ENCODE measurements around the gene RPS19. TPM values are rescaled to one million over a fixed set of nuclear protein-coding genes. Genes with fewer than 3 reads are reported as not detected.

The RPS19 gene
- total RNA-seq, 1 experiment from 2014 or later, result 1,830 TPM

DNA sequence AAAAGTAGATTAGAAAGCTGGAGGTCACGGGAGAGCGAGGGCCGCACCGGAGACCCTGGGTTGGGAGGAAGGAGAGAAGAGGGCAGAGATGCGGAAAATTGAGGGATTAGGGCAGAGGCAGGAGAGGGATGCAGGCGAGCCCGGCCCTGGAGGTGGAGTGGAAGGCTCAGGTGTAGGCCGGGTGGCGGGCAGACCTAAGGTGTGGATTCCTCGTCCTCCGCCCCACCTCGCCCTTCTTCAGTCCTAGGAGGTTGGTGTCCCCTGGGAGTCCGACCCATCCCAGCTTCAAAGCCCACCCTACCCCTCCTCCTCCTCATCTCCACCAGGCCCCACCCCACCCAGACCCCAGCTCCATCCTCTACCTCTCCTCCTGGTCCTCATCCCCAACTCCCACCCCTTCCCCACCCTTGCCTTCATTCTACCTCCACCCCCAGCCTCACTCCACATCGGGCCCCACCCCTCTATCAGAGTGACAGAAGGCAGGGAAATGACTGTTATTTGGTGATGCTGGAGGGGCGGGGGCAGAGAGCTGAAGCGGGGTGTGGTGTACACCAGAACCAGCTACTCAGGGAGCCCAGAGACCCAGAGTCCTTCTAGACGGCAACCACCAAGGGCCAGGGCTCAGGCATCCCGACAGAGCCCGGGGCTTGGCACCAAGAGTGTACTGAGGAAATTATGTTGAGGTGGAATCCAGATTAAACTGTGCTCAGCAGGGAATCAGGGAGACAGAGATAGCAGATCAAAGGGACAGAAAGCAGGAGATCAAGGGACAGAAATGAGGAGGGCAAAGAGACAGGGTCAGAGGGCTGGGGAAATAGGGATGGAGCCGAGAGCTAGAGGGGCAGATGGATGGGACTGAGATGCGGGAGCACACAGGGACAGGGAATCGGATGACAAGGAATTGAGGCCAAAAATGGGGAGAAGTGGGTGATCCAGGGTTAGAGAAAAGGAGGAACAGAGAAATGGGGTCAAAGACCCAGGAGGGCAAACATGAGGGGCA is 61.8 kb downstream of the RPS19 start:
- ChIA-PET POLR2A (ENCODE audit: unreplicated experiment) (no interaction called here), CTCF (no interaction called here)
- Histone ChIP-seq H2AFZ (ENCODE audit: low read length) (no peak overlapping the region), H3K27me3 (ENCODE audit: low read length) (peaks cover 6% of the 10 kb centered on the region; the same call in 1 of the 2 replicates), H3K27ac (ENCODE audit: low read length) (no peak overlapping the region), H3K4me2 (ENCODE audit: low read length) (no peak overlapping the region), H3K79me2 (ENCODE audit: low read length) (no peaks in the 10 kb centered on the region), H3K9me2 (replicated peaks; ENCODE audit: low read length) (no peaks in the 10 kb centered on the region), H3K36me3 (ENCODE audit: low read depth, low read length) (no peaks in the 10 kb centered on the region), H3F3A (ENCODE audit: low read length, unreplicated experiment) (no peaks in the 10 kb centered on the region), H3K4me3 (ENCODE audit: low read length) (no peak overlapping the region), H3K9me3 (ENCODE audit: low read length) (no peaks in the 10 kb centered on the region), H3K4me1 (ENCODE audit: insufficient read depth, low read length) (no peaks in the 10 kb centered on the region), H3K9ac (ENCODE audit: low read length) (no peak overlapping the region), H4K20me1 (ENCODE audit: low read length) (no peaks in the 10 kb centered on the region)
- intact Hi-C loops (cut with micrococcal nuclease), result no loop called here
- DNase-seq (no peak), ATAC-seq (no peak)
- BruUV-seq (replicated peaks), result no TSS peak
- no peak for TF ChIP-seq EZH2 (IDR thresholded peaks at IDR 0.05; ENCODE audit: low read length, unreplicated experiment)

Small RNAs within 50 kb of the gene (microRNA-seq; reads per million reads assigned to microRNA genes)
- not detected for gene MIR6797 (ENCODE audit: unreplicated experiment)

Other genes starting within 250 kb of the RPS19 start
- not detected in 2 replicates for gene CEACAM4, start 233.2 kb upstream of the RPS19 start, total RNA-seq (2014; rRNA removed)
- gene CEACAM7, start 172.0 kb upstream of the RPS19 start, total RNA-seq (2014; rRNA removed), result not detected in 2 replicates
- gene CEACAM5, start 151.6 kb upstream of the RPS19 start, total RNA-seq (2014; rRNA removed), result 0.75 and 2.8 TPM in 2 replicates
- gene CEACAM6, start 104.7 kb upstream of the RPS19 start, total RNA-seq (2014; rRNA removed), result 7.1 and 9.0 TPM in 2 replicates
- gene CEACAM3, start 63.7 kb upstream of the RPS19 start, total RNA-seq (2014; rRNA removed), result not detected in 2 replicates
- gene LYPD4, start 15.6 kb upstream of the RPS19 start, total RNA-seq (2014; rRNA removed), result not detected in 2 replicates
- not detected in 2 replicates for gene DMRTC2, start 15.2 kb upstream of the RPS19 start, total RNA-seq (2014; rRNA removed)
- 0.11 TPM in 1 of 2 replicates, not detected in the other for gene CD79A, start 17.0 kb downstream of the RPS19 start, total RNA-seq (2014; rRNA removed)
- 50.8 and 64.3 TPM in 2 replicates for gene ARHGEF1, start 22.9 kb downstream of the RPS19 start, total RNA-seq (2014; rRNA removed)
- gene ERFL, start 68.2 kb downstream of the RPS19 start, total RNA-seq (2014; rRNA removed), result 0.11 and 0.58 TPM in 2 replicates
- 148 and 158 TPM in 2 replicates for gene RABAC1, start 99.1 kb downstream of the RPS19 start, total RNA-seq (2014; rRNA removed)
- 4.0 and 8.3 TPM in 2 replicates for gene ATP1A3, start 134.0 kb downstream of the RPS19 start, total RNA-seq (2014; rRNA removed)
- gene GRIK5, start 210.0 kb downstream of the RPS19 start, total RNA-seq (2014; rRNA removed), result 0.12 TPM in 1 of 2 replicates, not detected in the other
- 14.4 and 15.2 TPM in 2 replicates for gene ZNF574, start 215.9 kb downstream of the RPS19 start, total RNA-seq (2014; rRNA removed)

Data from PC-3 (cell line).